Neural progenitor cell (in vitro differentiated cells): ENCODE results near the gene INHA. TPM values are rescaled to one million over a fixed set of nuclear protein-coding genes. Genes with fewer than 3 reads are reported as not detected.

Experiments
- DNase-seq: peaks from one replicate; pipeline ENCODE4 v3.0.0-alpha.2; 2016; ENCODE audit warnings: low spot score
- H2AFZ ChIP-seq: fragments of 200-600 bp; sonication (generic); replicated peaks from 2 replicates; pipeline ENCODE4 v1.6.1; 2016; ENCODE audit warnings: antibody characterized with exemption
- H3F3A ChIP-seq: fragments of 200-600 bp; sonication (generic); 2 replicates; pipeline ENCODE4 v1.6.1; 2016; ENCODE audit warnings: antibody characterized with exemption, low read depth
- H3K27ac ChIP-seq: fragments of 200-600 bp; sonication (generic); 2 replicates; pipeline ENCODE4 v1.5.1; 2016; ENCODE audit warnings: mild to moderate bottlenecking
- H3K27me3 ChIP-seq: fragments of 200-600 bp; sonication (generic); 2 replicates; pipeline ENCODE4 v1.6.1; 2016; ENCODE audit warnings: mild to moderate bottlenecking, moderate library complexity
- H3K36me3 ChIP-seq: fragments of 200-600 bp; sonication (generic); 2 replicates; pipeline ENCODE4 v1.5.1; 2016
- H3K4me1 ChIP-seq: fragments of 200-600 bp; sonication (generic); 2 replicates; pipeline ENCODE4 v1.6.1; 2016; ENCODE audit warnings: mixed run types
- H3K4me2 ChIP-seq: fragments of 200-600 bp; sonication (generic); 2 replicates; pipeline ENCODE4 v1.6.1; 2016
- H3K4me3 ChIP-seq: fragments of 200-600 bp; sonication (generic); 2 replicates; pipeline ENCODE4 v1.5.1; 2016
- H3K79me2 ChIP-seq: fragments of 200-600 bp; sonication (generic); 2 replicates; pipeline ENCODE4 v1.6.1; 2016; ENCODE audit warnings: low read depth
- H3K9ac ChIP-seq: fragments of 200-600 bp; sonication (generic); 2 replicates; pipeline ENCODE4 v1.6.1; 2016
- H3K9me3 ChIP-seq: fragments of 200-600 bp; sonication (generic); 2 replicates; pipeline ENCODE4 v1.5.1; 2016; ENCODE audit warnings: low read depth
- H4K20me1 ChIP-seq: fragments of 200-600 bp; sonication (generic); 2 replicates; pipeline ENCODE4 v1.6.1; 2016; ENCODE audit warnings: low read depth
- H3K27ac Mint-ChIP-seq: 3 replicates; pipeline ENCODE4 v1.8.0; 2021; ENCODE audit warnings: mixed read lengths
- H3K27me3 Mint-ChIP-seq: 2 replicates; pipeline ENCODE4 v1.8.0; 2022; ENCODE audit warnings: low read depth, mild to moderate bottlenecking, inconsistent platforms, moderate library complexity, mixed read lengths; ENCODE audit not compliant: insufficient read depth
- H3K36me3 Mint-ChIP-seq: 3 replicates; pipeline ENCODE4 v1.8.0; 2021; ENCODE audit warnings: mixed read lengths
- H3K4me1 Mint-ChIP-seq: 3 replicates; pipeline ENCODE4 v1.8.0; 2021; ENCODE audit warnings: mixed read lengths
- H3K4me3 Mint-ChIP-seq: 3 replicates; pipeline ENCODE4 v1.8.0; 2021; ENCODE audit warnings: mild to moderate bottlenecking, moderate library complexity, mixed read lengths
- H3K9me3 Mint-ChIP-seq: 3 replicates; pipeline ENCODE4 v1.8.0; 2020; ENCODE audit warnings: mixed read lengths
- CTCF ChIP-seq: fragments of 200-600 bp; sonication (generic); IDR thresholded peaks from 2 replicates; pipeline ENCODE4 v1.5.1; 2017; ENCODE audit warnings: antibody characterized with exemption, mild to moderate bottlenecking
- EZH2 ChIP-seq: fragments of 200-600 bp; sonication (generic); IDR thresholded peaks from 2 replicates; pipeline ENCODE4 v1.6.1; 2017; ENCODE audit warnings: antibody characterized with exemption, mild to moderate bottlenecking, moderate library complexity
- EZH2phosphoT487 ChIP-seq: fragments of 200-600 bp; sonication (generic); IDR thresholded peaks from 2 replicates; pipeline ENCODE4 v1.6.1; 2017; ENCODE audit warnings: antibody characterized with exemption
- total RNA-seq: library from RNA; depleted of rRNA; stranded (reverse); fragments of >200 nt; gene quantifications from 2 replicates; pipeline ENCODE4 v1.2.3, GENCODE V29; 2015; ENCODE audit warnings: low replicate concordance

The INHA gene
- total RNA-seq, 1 donor from 2014 or later: not detected

GRCh38 chr2:219578811-219579613, 6.9 kb downstream of the INHA start:
- Mint-ChIP-seq H3K36me3 (no peaks in the 10 kb centered on the region), H3K9me3 (no peaks in the 10 kb centered on the region), H3K27me3 (peaks cover 7% of the 10 kb centered on the region), H3K27ac (peak overlapping the region; percentile 67), H3K4me3 (peak overlapping the region; percentile 1), H3K4me1 (peaks cover 47% of the 10 kb centered on the region)
- H2AFZ ChIP-seq: no peak overlapping the region
- H3K4me2 ChIP-seq: peak overlapping the region; percentile 22
- H3K27me3 ChIP-seq: no peaks in the 10 kb centered on the region
- no peak overlapping the region for H3K9ac ChIP-seq
- no peak for DNase-seq
- H4K20me1 ChIP-seq: no peaks in the 10 kb centered on the region
- H3K79me2 ChIP-seq: no peaks in the 10 kb centered on the region
- H3K4me3 ChIP-seq: no peak overlapping the region
- H3K9me3 ChIP-seq: no peaks in the 10 kb centered on the region
- no peaks in the 10 kb centered on the region for H3K36me3 ChIP-seq
- TF ChIP-seq CTCF (no peak), EZH2 (no peak), EZH2phosphoT487 (no peak)
- peaks cover 32% of the 10 kb centered on the region for H3F3A ChIP-seq
- H3K27ac ChIP-seq: no peak overlapping the region
- peaks cover 39% of the 10 kb centered on the region for H3K4me1 ChIP-seq

GRCh38 chr2:219581346-219581745, 9.2 kb downstream of the INHA start:
- Mint-ChIP-seq H3K9me3 (no peaks in the 10 kb centered on the region), H3K27ac (no peak overlapping the region), H3K4me3 (no peak overlapping the region), H3K4me1 (peaks cover 35% of the 10 kb centered on the region), H3K27me3 (peaks cover 6% of the 10 kb centered on the region), H3K36me3 (no peaks in the 10 kb centered on the region)
- H3K4me3 ChIP-seq: no peak overlapping the region
- no peak for TF ChIP-seq EZH2phosphoT487
- no peak for TF ChIP-seq CTCF
- TF ChIP-seq EZH2: no peak
- no peak overlapping the region for H3K27ac ChIP-seq
- H3K4me2 ChIP-seq: no peak overlapping the region
- no peak overlapping the region for H3K9ac ChIP-seq
- no peaks in the 10 kb centered on the region for H3K27me3 ChIP-seq
- H3K79me2 ChIP-seq: no peaks in the 10 kb centered on the region
- peaks cover 31% of the 10 kb centered on the region for H3K4me1 ChIP-seq
- DNase-seq: no peak
- no peaks in the 10 kb centered on the region for H4K20me1 ChIP-seq
- peaks cover 32% of the 10 kb centered on the region for H3F3A ChIP-seq
- H3K9me3 ChIP-seq: no peaks in the 10 kb centered on the region
- H2AFZ ChIP-seq: no peak overlapping the region
- H3K36me3 ChIP-seq: no peaks in the 10 kb centered on the region

- Histone ChIP-seq H3K4me3 (no peak overlapping the region), H3K4me2 (no peak overlapping the region), H3K79me2 (no peaks in the 10 kb centered on the region), H3K27ac (no peak overlapping the region), H3K9me3 (no peaks in the 10 kb centered on the region), H3K4me1 (no peaks in the 10 kb centered on the region), H3K9ac (no peak overlapping the region), H2AFZ (no peak overlapping the region), H3K27me3 (no peaks in the 10 kb centered on the region), H3K36me3 (no peaks in the 10 kb centered on the region), H3F3A (peaks cover 3% of the 10 kb centered on the region), H4K20me1 (no peaks in the 10 kb centered on the region)
- no peak overlapping the region for H3K4me3 Mint-ChIP-seq
- no peak for DNase-seq
- H3K36me3 Mint-ChIP-seq: no peaks in the 10 kb centered on the region
- H3K9me3 Mint-ChIP-seq: no peaks in the 10 kb centered on the region
- H3K27ac Mint-ChIP-seq: no peak overlapping the region
- TF ChIP-seq CTCF: no peak
- no peak for TF ChIP-seq EZH2
- TF ChIP-seq EZH2phosphoT487: no peak
- H3K4me1 Mint-ChIP-seq: peaks cover 32% of the 10 kb centered on the region
- H3K27me3 Mint-ChIP-seq: peaks cover 6% of the 10 kb centered on the region
These were observed 19.0 kb downstream of the INHA start for GRCh38 chr2:219591091-219591490.
